Measurements from ENCODE around the gene GJB4. TPM values are rescaled to one million over a fixed set of nuclear protein-coding genes. Genes with fewer than 3 reads are reported as not detected.

GJB4 gene
- polyA plus RNA-seq, 1 donor from 2014 or later: not detected

DNA sequence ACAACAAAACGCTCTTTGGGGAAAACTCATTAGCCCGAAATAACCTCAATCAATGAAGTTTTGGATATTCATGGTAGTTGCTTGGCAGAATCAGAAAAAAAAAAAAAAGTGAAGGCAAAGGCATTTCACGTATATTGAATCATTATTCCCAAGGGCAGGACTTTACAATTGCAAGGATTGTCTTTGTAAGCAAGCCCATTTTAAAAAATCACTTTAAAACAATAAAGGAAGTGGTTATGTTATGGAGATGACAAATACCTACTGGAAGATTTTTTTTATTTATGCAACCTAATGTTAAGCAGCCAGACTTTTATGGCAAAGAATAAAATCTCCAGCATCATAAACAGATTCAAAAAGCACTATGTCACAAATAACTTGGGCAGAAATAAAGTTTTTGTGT is 9.3 kb downstream of the GJB4 start:
- no peaks in the 10 kb centered on the region for H3K9me3 ChIP-seq (ENCODE audit: low read length)
- H3K79me2 ChIP-seq (replicated peaks; ENCODE audit: insufficient read depth, low read length): no peaks in the 10 kb centered on the region
- no peak overlapping the region for H3K9ac ChIP-seq (ENCODE audit: low read length)
- no peaks in the 10 kb centered on the region for H3K36me3 ChIP-seq (ENCODE audit: insufficient read depth, low read length)
- H2AFZ ChIP-seq (ENCODE audit: low read depth, low read length): no peak overlapping the region
- H3F3A ChIP-seq (ENCODE audit: insufficient read depth, low read length, poor library complexity, severe bottlenecking): no peaks in the 10 kb centered on the region
- no peak overlapping the region for H3K4me2 ChIP-seq (ENCODE audit: low read length)
- no peak for TF ChIP-seq SMC3 (conservative IDR thresholded peaks at IDR 0.05; ENCODE audit: poor library complexity)
- no peak for TF ChIP-seq RAD21 (conservative IDR thresholded peaks at IDR 0.05)
- TF ChIP-seq, protein P1, sequence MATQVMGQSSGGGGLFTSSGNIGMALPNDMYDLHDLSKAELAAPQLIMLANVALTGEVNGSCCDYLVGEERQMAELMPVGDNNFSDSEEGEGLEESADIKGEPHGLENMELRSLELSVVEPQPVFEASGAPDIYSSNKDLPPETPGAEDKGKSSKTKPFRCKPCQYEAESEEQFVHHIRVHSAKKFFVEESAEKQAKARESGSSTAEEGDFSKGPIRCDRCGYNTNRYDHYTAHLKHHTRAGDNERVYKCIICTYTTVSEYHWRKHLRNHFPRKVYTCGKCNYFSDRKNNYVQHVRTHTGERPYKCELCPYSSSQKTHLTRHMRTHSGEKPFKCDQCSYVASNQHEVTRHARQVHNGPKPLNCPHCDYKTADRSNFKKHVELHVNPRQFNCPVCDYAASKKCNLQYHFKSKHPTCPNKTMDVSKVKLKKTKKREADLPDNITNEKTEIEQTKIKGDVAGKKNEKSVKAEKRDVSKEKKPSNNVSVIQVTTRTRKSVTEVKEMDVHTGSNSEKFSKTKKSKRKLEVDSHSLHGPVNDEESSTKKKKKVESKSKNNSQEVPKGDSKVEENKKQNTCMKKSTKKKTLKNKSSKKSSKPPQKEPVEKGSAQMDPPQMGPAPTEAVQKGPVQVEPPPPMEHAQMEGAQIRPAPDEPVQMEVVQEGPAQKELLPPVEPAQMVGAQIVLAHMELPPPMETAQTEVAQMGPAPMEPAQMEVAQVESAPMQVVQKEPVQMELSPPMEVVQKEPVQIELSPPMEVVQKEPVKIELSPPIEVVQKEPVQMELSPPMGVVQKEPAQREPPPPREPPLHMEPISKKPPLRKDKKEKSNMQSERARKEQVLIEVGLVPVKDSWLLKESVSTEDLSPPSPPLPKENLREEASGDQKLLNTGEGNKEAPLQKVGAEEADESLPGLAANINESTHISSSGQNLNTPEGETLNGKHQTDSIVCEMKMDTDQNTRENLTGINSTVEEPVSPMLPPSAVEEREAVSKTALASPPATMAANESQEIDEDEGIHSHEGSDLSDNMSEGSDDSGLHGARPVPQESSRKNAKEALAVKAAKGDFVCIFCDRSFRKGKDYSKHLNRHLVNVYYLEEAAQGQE (IDR thresholded peaks at IDR 0.05; ENCODE audit: borderline replicate concordance): no peak
- no peak for TF ChIP-seq EZH2 (IDR thresholded peaks at IDR 0.05; ENCODE audit: borderline replicate concordance, insufficient read depth, low read length, poor library complexity, severe bottlenecking)
- TF ChIP-seq MXI1 (conservative IDR thresholded peaks at IDR 0.05; ENCODE audit: poor library complexity, severe bottlenecking): no peak
- TF ChIP-seq, protein P2, sequence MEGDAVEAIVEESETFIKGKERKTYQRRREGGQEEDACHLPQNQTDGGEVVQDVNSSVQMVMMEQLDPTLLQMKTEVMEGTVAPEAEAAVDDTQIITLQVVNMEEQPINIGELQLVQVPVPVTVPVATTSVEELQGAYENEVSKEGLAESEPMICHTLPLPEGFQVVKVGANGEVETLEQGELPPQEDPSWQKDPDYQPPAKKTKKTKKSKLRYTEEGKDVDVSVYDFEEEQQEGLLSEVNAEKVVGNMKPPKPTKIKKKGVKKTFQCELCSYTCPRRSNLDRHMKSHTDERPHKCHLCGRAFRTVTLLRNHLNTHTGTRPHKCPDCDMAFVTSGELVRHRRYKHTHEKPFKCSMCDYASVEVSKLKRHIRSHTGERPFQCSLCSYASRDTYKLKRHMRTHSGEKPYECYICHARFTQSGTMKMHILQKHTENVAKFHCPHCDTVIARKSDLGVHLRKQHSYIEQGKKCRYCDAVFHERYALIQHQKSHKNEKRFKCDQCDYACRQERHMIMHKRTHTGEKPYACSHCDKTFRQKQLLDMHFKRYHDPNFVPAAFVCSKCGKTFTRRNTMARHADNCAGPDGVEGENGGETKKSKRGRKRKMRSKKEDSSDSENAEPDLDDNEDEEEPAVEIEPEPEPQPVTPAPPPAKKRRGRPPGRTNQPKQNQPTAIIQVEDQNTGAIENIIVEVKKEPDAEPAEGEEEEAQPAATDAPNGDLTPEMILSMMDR (IDR thresholded peaks at IDR 0.05; ENCODE audit: poor library complexity, severe bottlenecking): no peak
- TF ChIP-seq POLR2AphosphoS5 (IDR thresholded peaks at IDR 0.05): no peak
- TF ChIP-seq EP300 (conservative IDR thresholded peaks at IDR 0.05; ENCODE audit: poor library complexity, severe bottlenecking): no peak
- H3K4me3 ChIP-seq (ENCODE audit: low read length): no peak overlapping the region
- no peaks in the 10 kb centered on the region for H3K27me3 ChIP-seq (ENCODE audit: insufficient read depth, low read depth, low read length)
- H3K27ac ChIP-seq (ENCODE audit: low read length): no peak overlapping the region
- no peaks in the 10 kb centered on the region for H3K9me2 ChIP-seq (ENCODE audit: insufficient read depth, low read length)
- no peaks in the 10 kb centered on the region for H4K20me1 ChIP-seq (ENCODE audit: insufficient read depth)

DNA sequence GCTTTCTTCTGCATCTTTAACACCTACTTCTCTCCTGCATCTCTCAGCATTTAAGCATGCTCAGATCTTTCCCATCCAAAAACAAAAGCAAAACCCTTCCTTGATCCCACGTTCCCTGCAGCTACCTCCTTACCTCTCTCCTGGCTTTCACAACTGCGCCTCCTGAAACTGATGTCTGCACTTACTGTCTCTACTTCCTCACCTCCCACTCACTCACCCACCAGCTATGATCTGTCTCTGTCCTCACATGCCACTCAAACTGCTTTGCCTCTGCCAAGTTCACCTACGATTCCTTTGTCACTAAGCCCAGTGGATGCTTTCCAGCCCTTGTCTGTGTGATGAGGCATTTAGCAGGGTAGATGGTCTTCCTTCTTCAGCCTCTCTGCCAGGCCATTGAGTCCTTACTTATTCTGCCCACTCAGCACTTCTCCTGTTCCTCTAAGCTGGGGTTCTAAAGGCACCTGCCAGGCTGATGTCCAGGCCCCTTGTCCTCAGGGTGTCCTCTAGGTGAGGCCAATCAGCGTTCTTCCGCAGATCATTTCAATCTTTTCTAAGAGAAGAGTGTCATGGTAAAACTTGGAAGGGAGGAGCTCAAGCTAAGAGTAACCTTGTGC is 11.5 kb downstream of the GJB4 start:
- Histone ChIP-seq H3K79me2 (replicated peaks; ENCODE audit: insufficient read depth, low read length) (no peaks in the 10 kb centered on the region), H3F3A (ENCODE audit: insufficient read depth, low read length, poor library complexity, severe bottlenecking) (no peaks in the 10 kb centered on the region), H3K27ac (ENCODE audit: low read length) (no peak overlapping the region), H3K36me3 (ENCODE audit: insufficient read depth, low read length) (no peaks in the 10 kb centered on the region), H2AFZ (ENCODE audit: low read depth, low read length) (no peak overlapping the region), H3K9ac (ENCODE audit: low read length) (no peak overlapping the region), H4K20me1 (ENCODE audit: insufficient read depth) (no peaks in the 10 kb centered on the region), H3K27me3 (ENCODE audit: insufficient read depth, low read depth, low read length) (no peaks in the 10 kb centered on the region), H3K4me2 (ENCODE audit: low read length) (no peak overlapping the region), H3K9me2 (ENCODE audit: insufficient read depth, low read length) (no peaks in the 10 kb centered on the region), H3K4me3 (ENCODE audit: low read length) (no peak overlapping the region), H3K9me3 (ENCODE audit: low read length) (no peaks in the 10 kb centered on the region)
- no peak for TF ChIP-seq SMC3 (conservative IDR thresholded peaks at IDR 0.05; ENCODE audit: poor library complexity)
- TF ChIP-seq, protein P1 (IDR thresholded peaks at IDR 0.05; ENCODE audit: borderline replicate concordance): no peak
- no peak for TF ChIP-seq EP300 (conservative IDR thresholded peaks at IDR 0.05; ENCODE audit: poor library complexity, severe bottlenecking)
- TF ChIP-seq POLR2AphosphoS5 (IDR thresholded peaks at IDR 0.05): no peak
- no peak for TF ChIP-seq MXI1 (conservative IDR thresholded peaks at IDR 0.05; ENCODE audit: poor library complexity, severe bottlenecking)
- TF ChIP-seq TAF1 (IDR thresholded peaks at IDR 0.05; ENCODE audit: low read depth): no peak
- TF ChIP-seq, protein P2 (IDR thresholded peaks at IDR 0.05; ENCODE audit: poor library complexity, severe bottlenecking): no peak
